ENCODE results near the gene SYTL1.
A peak's percentile ranks its signal among the peaks of the same experiment; 100 is the strongest.

Gene SYTL1

GRCh38 chr1:27306892-27307761 is 34.7 kb upstream of the SYTL1 start:
- Histone ChIP-seq H3K27me3 (ENCODE audit: insufficient read depth, insufficient read length) (no peaks in the 10 kb centered on the region), H3K9me3 (ENCODE audit: insufficient read depth, low read length) (no peaks in the 10 kb centered on the region), H3K4me3 (ENCODE audit: insufficient read length, low read depth) (peak overlapping the region; percentile 8), H3K9ac (ENCODE audit: insufficient read length, low read depth) (peak overlapping the region; percentile 69), H3K36me3 (ENCODE audit: insufficient read depth, insufficient read length, low read length) (peaks cover 6% of the 10 kb centered on the region), H3K4me1 (ENCODE audit: insufficient read depth, insufficient read length) (peaks cover 24% of the 10 kb centered on the region)
- DNase-seq (ENCODE audit: low read depth, low spot score) = peak; percentile 63
- TF ChIP-seq ZNF274 (IDR thresholded peaks at IDR 0.05; ENCODE audit: low read depth, low read length) = no peak
- TF ChIP-seq YY1 (IDR thresholded peaks at IDR 0.05; ENCODE audit: insufficient read depth, insufficient read length) = no peak
- TF ChIP-seq SUZ12 (IDR thresholded peaks at IDR 0.05; ENCODE audit: extremely low read depth, insufficient read depth, insufficient read length) = no peak

- H3K36me3 ChIP-seq (ENCODE audit: insufficient read depth, insufficient read length, low read length) = peaks cover 6% of the 10 kb centered on the region
- DNase-seq (ENCODE audit: low read depth, low spot score) = no peak
- peak overlapping the region; percentile 8 for H3K4me3 ChIP-seq (ENCODE audit: insufficient read length, low read depth)
- no peaks in the 10 kb centered on the region for H3K9me3 ChIP-seq (ENCODE audit: insufficient read depth, low read length)
- peak overlapping the region; percentile 72 for H3K9ac ChIP-seq (ENCODE audit: insufficient read length, low read depth)
- H3K4me1 ChIP-seq (ENCODE audit: insufficient read depth, insufficient read length) = peaks cover 24% of the 10 kb centered on the region
- H3K27me3 ChIP-seq (ENCODE audit: insufficient read depth, insufficient read length) = no peaks in the 10 kb centered on the region
- TF ChIP-seq ZNF274 (IDR thresholded peaks at IDR 0.05; ENCODE audit: low read depth, low read length) (no peak), SUZ12 (IDR thresholded peaks at IDR 0.05; ENCODE audit: extremely low read depth, insufficient read depth, insufficient read length) (no peak), YY1 (IDR thresholded peaks at IDR 0.05; ENCODE audit: insufficient read depth, insufficient read length) (no peak)
These were observed 33.8 kb upstream of the SYTL1 start for GRCh38 chr1:27307874-27308598.

GRCh38 chr1:27314169-27314568 is 27.7 kb upstream of the SYTL1 start:
- Histone ChIP-seq H3K36me3 (ENCODE audit: insufficient read depth, insufficient read length, low read length) (no peaks in the 10 kb centered on the region), H3K4me1 (ENCODE audit: insufficient read depth, insufficient read length) (peaks cover 3% of the 10 kb centered on the region), H3K4me3 (ENCODE audit: insufficient read length, low read depth) (no peak overlapping the region), H3K27me3 (ENCODE audit: insufficient read depth, insufficient read length) (no peaks in the 10 kb centered on the region), H3K9ac (ENCODE audit: insufficient read length, low read depth) (no peak overlapping the region), H3K9me3 (ENCODE audit: insufficient read depth, low read length) (no peaks in the 10 kb centered on the region)
- TF ChIP-seq SUZ12 (IDR thresholded peaks at IDR 0.05; ENCODE audit: extremely low read depth, insufficient read depth, insufficient read length) (no peak), YY1 (IDR thresholded peaks at IDR 0.05; ENCODE audit: insufficient read depth, insufficient read length) (no peak), ZNF274 (IDR thresholded peaks at IDR 0.05; ENCODE audit: low read depth, low read length) (no peak)
- DNase-seq (ENCODE audit: low read depth, low spot score) = no peak

GRCh38 chr1:27314737-27315136 is 27.1 kb upstream of the SYTL1 start:
- Histone ChIP-seq H3K4me3 (ENCODE audit: insufficient read length, low read depth) (no peak overlapping the region), H3K36me3 (ENCODE audit: insufficient read depth, insufficient read length, low read length) (no peaks in the 10 kb centered on the region), H3K9ac (ENCODE audit: insufficient read length, low read depth) (no peak overlapping the region)

GRCh38 chr1:27316860-27317259 is 25.0 kb upstream of the SYTL1 start:
- peaks cover 3% of the 10 kb centered on the region for H3K4me1 ChIP-seq (ENCODE audit: insufficient read depth, insufficient read length)
- DNase-seq (ENCODE audit: low read depth, low spot score) = no peak
- H3K36me3 ChIP-seq (ENCODE audit: insufficient read depth, insufficient read length, low read length) = no peaks in the 10 kb centered on the region
- TF ChIP-seq ZNF274 (IDR thresholded peaks at IDR 0.05; ENCODE audit: low read depth, low read length) = no peak
- TF ChIP-seq YY1 (IDR thresholded peaks at IDR 0.05; ENCODE audit: insufficient read depth, insufficient read length) = no peak
- no peak overlapping the region for H3K4me3 ChIP-seq (ENCODE audit: insufficient read length, low read depth)
- no peak overlapping the region for H3K9ac ChIP-seq (ENCODE audit: insufficient read length, low read depth)
- H3K27me3 ChIP-seq (ENCODE audit: insufficient read depth, insufficient read length) = peaks cover 14% of the 10 kb centered on the region
- no peaks in the 10 kb centered on the region for H3K9me3 ChIP-seq (ENCODE audit: insufficient read depth, low read length)

More at GRCh38 chr1:27314737-27315136, 27.1 kb upstream of the SYTL1 start:
- H3K27me3 ChIP-seq (ENCODE audit: insufficient read depth, insufficient read length) = peaks cover 2% of the 10 kb centered on the region
- H3K9me3 ChIP-seq (ENCODE audit: insufficient read depth, low read length) = no peaks in the 10 kb centered on the region
- H3K4me1 ChIP-seq (ENCODE audit: insufficient read depth, insufficient read length) = peaks cover 3% of the 10 kb centered on the region
- no peak for DNase-seq (ENCODE audit: low read depth, low spot score)
- TF ChIP-seq SUZ12 (IDR thresholded peaks at IDR 0.05; ENCODE audit: extremely low read depth, insufficient read depth, insufficient read length) (no peak), ZNF274 (IDR thresholded peaks at IDR 0.05; ENCODE audit: low read depth, low read length) (no peak), YY1 (IDR thresholded peaks at IDR 0.05; ENCODE audit: insufficient read depth, insufficient read length) (no peak)

- no peak for TF ChIP-seq YY1 (IDR thresholded peaks at IDR 0.05; ENCODE audit: insufficient read depth, insufficient read length)
- no peak for TF ChIP-seq SUZ12 (IDR thresholded peaks at IDR 0.05; ENCODE audit: extremely low read depth, insufficient read depth, insufficient read length)
- TF ChIP-seq ZNF274 (IDR thresholded peaks at IDR 0.05; ENCODE audit: low read depth, low read length) = no peak
- Histone ChIP-seq H3K27me3 (ENCODE audit: insufficient read depth, insufficient read length) (peaks cover 14% of the 10 kb centered on the region), H3K9me3 (ENCODE audit: insufficient read depth, low read length) (no peaks in the 10 kb centered on the region), H3K4me1 (ENCODE audit: insufficient read depth, insufficient read length) (peaks cover 3% of the 10 kb centered on the region), H3K36me3 (ENCODE audit: insufficient read depth, insufficient read length, low read length) (peaks cover 3% of the 10 kb centered on the region), H3K9ac (ENCODE audit: insufficient read length, low read depth) (no peak overlapping the region), H3K4me3 (ENCODE audit: insufficient read length, low read depth) (no peak overlapping the region)
- DNase-seq (ENCODE audit: low read depth, low spot score) = no peak
These were observed 23.7 kb upstream of the SYTL1 start for GRCh38 chr1:27318136-27318535.

GRCh38 chr1:27318596-27318995 is 23.2 kb upstream of the SYTL1 start:
- no peak for DNase-seq (ENCODE audit: low read depth, low spot score)

More at GRCh38 chr1:27318596-27318995, 23.2 kb upstream of the SYTL1 start:
- peaks cover 14% of the 10 kb centered on the region for H3K27me3 ChIP-seq (ENCODE audit: insufficient read depth, insufficient read length)
- H3K4me1 ChIP-seq (ENCODE audit: insufficient read depth, insufficient read length) = peaks cover 4% of the 10 kb centered on the region
- H3K9ac ChIP-seq (ENCODE audit: insufficient read length, low read depth) = no peak overlapping the region
- no peak overlapping the region for H3K4me3 ChIP-seq (ENCODE audit: insufficient read length, low read depth)
- no peaks in the 10 kb centered on the region for H3K9me3 ChIP-seq (ENCODE audit: insufficient read depth, low read length)
- TF ChIP-seq SUZ12 (IDR thresholded peaks at IDR 0.05; ENCODE audit: extremely low read depth, insufficient read depth, insufficient read length) (no peak), YY1 (IDR thresholded peaks at IDR 0.05; ENCODE audit: insufficient read depth, insufficient read length) (no peak), ZNF274 (IDR thresholded peaks at IDR 0.05; ENCODE audit: low read depth, low read length) (no peak)
- peaks cover 7% of the 10 kb centered on the region for H3K36me3 ChIP-seq (ENCODE audit: insufficient read depth, insufficient read length, low read length)

Measured in NT2/D1 (cell line).